ENCODE measurements around the gene IL20RB.

Gene IL20RB

DNA sequence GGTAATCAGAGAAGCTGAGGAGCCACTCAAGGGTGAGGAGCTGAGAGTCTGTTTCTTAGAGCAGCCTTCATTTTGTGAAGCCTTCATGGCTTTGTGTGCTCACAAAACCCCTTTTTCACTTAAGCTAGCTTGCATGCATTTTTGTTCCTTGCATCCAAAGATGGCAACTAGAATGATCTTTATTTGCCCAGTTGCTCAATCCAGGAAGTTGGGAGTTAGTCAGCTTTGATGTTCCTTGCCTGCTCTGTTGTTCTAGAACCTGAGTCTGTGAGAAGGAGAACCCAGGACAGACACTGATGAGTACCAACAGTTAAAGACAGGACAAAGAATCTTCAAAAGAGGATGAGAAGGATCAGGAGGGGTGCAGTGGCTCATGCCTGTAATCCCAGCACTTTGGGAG lies 81.8 kb downstream of the IL20RB start:
- no peak for DNase-seq (ENCODE audit: low read depth)

DNA sequence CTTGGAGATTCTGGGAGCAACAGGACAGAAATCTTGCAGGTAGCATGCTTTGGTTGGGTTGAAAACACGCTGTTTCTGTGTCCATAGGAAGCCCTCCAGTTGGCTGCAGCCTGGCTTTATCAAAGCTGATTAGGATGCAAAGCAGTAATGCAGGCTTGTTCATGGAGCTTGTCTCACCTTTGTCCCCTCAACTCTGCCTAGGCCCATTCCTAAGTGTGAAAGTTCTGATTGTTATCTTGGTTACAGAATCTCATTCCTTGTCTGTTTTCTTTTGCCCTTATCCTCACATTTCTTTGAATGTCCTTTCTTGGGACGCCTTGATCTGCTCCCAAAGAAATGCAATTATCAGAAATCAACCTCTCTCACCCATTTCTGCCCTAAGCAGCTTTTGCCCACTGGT lies 83.5 kb downstream of the IL20RB start:
- DNase-seq (ENCODE audit: low read depth), result no peak

GRCh38 chr3:137041686-137042085 lies 83.9 kb downstream of the IL20RB start:
- no peak for DNase-seq (ENCODE audit: low read depth)

- no peak for DNase-seq (ENCODE audit: low read depth)
Observed at GRCh38 chr3:137046747-137047146, 89.0 kb downstream of the IL20RB start.

- DNase-seq (ENCODE audit: low read depth), result no peak
Observed at GRCh38 chr3:137047240-137047639, 89.5 kb downstream of the IL20RB start.

DNA sequence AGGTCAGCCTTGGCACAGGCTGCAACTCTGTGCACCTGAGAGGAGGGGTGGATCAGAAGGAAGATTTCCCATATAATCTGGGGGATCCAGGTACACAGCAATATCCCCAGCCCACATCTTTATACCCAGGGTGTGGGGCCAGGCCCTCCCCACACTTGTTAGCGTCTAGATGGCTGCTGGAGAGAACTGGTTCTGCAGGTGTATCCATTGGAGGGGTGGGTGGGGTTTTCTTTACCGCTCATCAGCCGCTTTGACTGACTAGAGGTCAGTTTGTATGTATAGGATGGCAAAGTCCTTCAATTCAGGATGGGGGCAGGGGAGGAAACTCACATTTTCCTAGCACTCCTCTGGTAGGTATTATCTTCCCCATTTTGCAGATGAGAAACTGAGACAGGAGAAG lies 92.5 kb downstream of the IL20RB start:
- no peak for DNase-seq (ENCODE audit: low read depth)

GRCh38 chr3:137052298-137052697 lies 94.5 kb downstream of the IL20RB start:
- no peak for DNase-seq (ENCODE audit: low read depth)
